Measurements from ENCODE around the gene LYST. TPM values are rescaled to one million over a fixed set of nuclear protein-coding genes. Genes with fewer than 3 reads are reported as not detected.

The LYST gene
- total and polyA plus RNA-seq, 2 of the 8 experiments (the other 6 are each of a cell fraction or from before 2014, with no cell fraction given), result 0.29 to 0.58 TPM

- Histone ChIP-seq H4K91ac (replicated peaks; ENCODE audit: insufficient read length, low read length) (no peak overlapping the region), H2BK5ac (ENCODE audit: low read depth, low read length) (no peak overlapping the region), H3K23ac (ENCODE audit: insufficient read length) (no peak overlapping the region), H3K36me3 (ENCODE audit: control insufficient read depth in 2 of 4, insufficient read depth in 4 of 4, low read length in 3 of 4) (no peaks in the 10 kb centered on the region), H4K20me1 (replicated peaks in 1 of 2; ENCODE audit: control insufficient read depth in 1 of 2, insufficient read depth in 2 of 2, low read length in 2 of 2) (peaks cover 0 to 2% of the 10 kb centered on the region in 2 experiments), H2BK15ac (ENCODE audit: low read length) (0 out of 2 replicates have a peak overlapping the region, but pooled peaks have one; percentile 1), H3K4me3 (ENCODE audit: extremely low read depth in 1 of 4, insufficient read depth in 2 of 4, low read depth in 3 of 4, low read length in 4 of 4) (no peak overlapping the region), H4K5ac (ENCODE audit: insufficient read length, low read depth, low read length) (no peak overlapping the region), H3K56ac (replicated peaks; ENCODE audit: insufficient read length, low read depth, low read length) (no peak overlapping the region), H3K9me3 (ENCODE audit: insufficient read depth in 2 of 2, low read depth in 1 of 2, low read length in 1 of 2) (no peaks in the 10 kb centered on the region), H3K27me3 (replicated peaks in 1 of 4; ENCODE audit: control insufficient read depth in 3 of 4, extremely low read depth in 1 of 4, insufficient read depth in 3 of 4, low read length in 3 of 4) (peaks cover 2 to 17% (median 11%) of the 10 kb centered on the region in 4 experiments), H3K4ac (replicated peaks; ENCODE audit: insufficient read length, low read depth, low read length) (no peak overlapping the region), H4K8ac (ENCODE audit: extremely low read depth, insufficient read depth, low read length) (no peak overlapping the region; the same call in 1 of the 2 replicates), H3K9ac (replicated peaks in 1 of 4; ENCODE audit: extremely low read depth in 1 of 4, low read depth in 3 of 4, low read length in 3 of 4) (no peak overlapping the region), H2AFZ (ENCODE audit: low read length) (no peak overlapping the region), H3K79me2 (ENCODE audit: control insufficient read depth in 1 of 2, insufficient read depth in 2 of 2, low read length in 2 of 2) (no peaks in the 10 kb centered on the region), H3K79me1 (ENCODE audit: low read depth, low read length) (no peaks in the 10 kb centered on the region), H2BK20ac (ENCODE audit: low read length) (no peak overlapping the region), H3K23me2 (ENCODE audit: low read depth, low read length) (peaks cover 14% of the 10 kb centered on the region), H3K4me1 (replicated peaks in 1 of 4; ENCODE audit: control insufficient read depth in 3 of 4, insufficient read depth in 4 of 4, low read length in 3 of 4) (no peaks in the 10 kb centered on the region; a peak in 1 of 7 replicates), H2BK12ac (ENCODE audit: low read depth, low read length) (no peak overlapping the region), H3K14ac (ENCODE audit: insufficient read length) (no peak overlapping the region), H2AK5ac (ENCODE audit: low read depth, low read length) (no peak overlapping the region), H3K27ac (ENCODE audit: low read depth, low read length) (no peak overlapping the region), H3K18ac (ENCODE audit: extremely low read depth, low read length) (no peak overlapping the region), H3K4me2 (ENCODE audit: insufficient read depth in 1 of 2, low read depth in 2 of 2, low read length in 2 of 2) (no peak overlapping the region; a peak in 1 of 4 replicates), H2BK120ac (replicated peaks; ENCODE audit: low read depth, low read length) (no peak overlapping the region)
- no peak for FAIRE-seq
- 88% methylated on average over 10 of the region's 10 CpGs; no CpG with 5 or more reads in 1 of the 2 experiments for WGBS, 2 experiments (ENCODE audit: extremely low coverage in 1 of 2, insufficient coverage in 1 of 2, insufficient read length in 1 of 2, insufficient replicate concordance in 2 of 2, low coverage in 1 of 2, low lambda C conversion rate in 2 of 2, missing lambda C conversion rate in 1 of 2)
- ChIA-PET POLR2A (ENCODE audit: partially characterized antibody) (interaction anchor here (0.7 to 1.2 kb wide), 2 partner anchors 107 to 200 kb away, joined by 3 read pairs; no protein-coding TSS in a partner anchor), CTCF (ENCODE audit: partially characterized antibody) (interaction anchor here (1.6 to 2.4 kb wide), 2 partner anchors 19 to 111 kb away, joined by 3 to 10 read pairs; no protein-coding TSS in a partner anchor)
- DNase-seq (ENCODE audit: low read depth in 1 of 2, low spot score in 2 of 2), result no peak
- TF ChIP-seq SRF (IDR thresholded peaks at IDR 0.05; ENCODE audit: low read depth, low read length) (no peak), GABPA (IDR thresholded peaks at IDR 0.05; ENCODE audit: borderline replicate concordance, insufficient read depth, low read length) (no peak), SP4 (IDR thresholded peaks at IDR 0.05; ENCODE audit: low read length) (no peak), CTCF (IDR thresholded peaks at IDR 0.05; ENCODE audit: control extremely low read depth in 1 of 3, insufficient read depth in 1 of 3, low read depth in 1 of 3, low read length in 3 of 3) (no peak), TAF7 (optimal IDR thresholded peaks at IDR 0.05; ENCODE audit: borderline replicate concordance, low read depth, low read length) (no peak), TCF12 (IDR thresholded peaks at IDR 0.05; ENCODE audit: low read depth, low read length) (no peak), SIN3A (conservative IDR thresholded peaks at IDR 0.05 in 1 of 2, IDR thresholded peaks at IDR 0.05 in 1 of 2; ENCODE audit: low read depth in 1 of 2, low read length in 2 of 2) (no peak), HDAC2 (IDR thresholded peaks at IDR 0.05; ENCODE audit: borderline replicate concordance in 1 of 2, low read depth in 2 of 2, low read length in 2 of 2) (no peak), ATF3 (IDR thresholded peaks at IDR 0.05; ENCODE audit: insufficient read depth, low read depth, low read length) (no peak), CEBPB (IDR thresholded peaks at IDR 0.05; ENCODE audit: low read depth, low read length) (no peak)
These were observed 2.2 kb downstream of the LYST start for GRCh38 chr1:235864469-235864868.

Data from H1 (cell line).